H1 (cell line): Measurements from ENCODE around the gene CXXC5. TPM values are rescaled to one million over a fixed set of nuclear protein-coding genes. Genes with fewer than 3 reads are reported as not detected.
A peak's percentile ranks its signal among the peaks of the same experiment; 100 is the strongest.

Source experiments
- CTCF ChIA-PET: fragments of 300-600 bp; sonication (Branson Sonifier 250); formaldehyde crosslinking; loops from one replicate; lab custom pipeline; 2021; ENCODE audit not compliant: partially characterized antibody; lab: Charles Lee
- POLR2A ChIA-PET: fragments of 300-600 bp; sonication (Branson Sonifier 250); formaldehyde crosslinking; loops from one replicate; lab custom pipeline; 2021; ENCODE audit warnings: inconsistent platforms; ENCODE audit not compliant: partially characterized antibody; lab: Charles Lee
- DNase-seq, 2 experiments: peaks; one replicate each; pipeline versions ENCODE4 v3.0.0 to v3.0.0-alpha.2; 2010 to 2022; ENCODE audit warnings: low spot score in 2 of 2, low read depth in 1 of 2, mixed read lengths in 1 of 2
- FAIRE-seq: peaks from 2 replicates; lab custom pipeline; 2011; peaks lifted over from hg19 to GRCh38; lab: Jason Lieb, UNC
- H2AFZ ChIP-seq: 2 replicates; pipeline ENCODE4 v1.8.1; 2012; ENCODE audit warnings: low read length, inconsistent platforms
- H2AK5ac ChIP-seq: 2 replicates; pipeline ENCODE4 v1.6.1; 2013; ENCODE audit warnings: low read depth, low read length
- H2BK120ac ChIP-seq: replicated peaks from 2 replicates; pipeline ENCODE3; 2013; ENCODE audit warnings: low read depth, low read length, inconsistent platforms
- H2BK12ac ChIP-seq: 2 replicates; pipeline ENCODE4 v1.6.1; 2013; ENCODE audit warnings: low read depth, low read length
- H2BK15ac ChIP-seq: 2 replicates; pipeline ENCODE4 v1.6.1; 2013; ENCODE audit warnings: low read length
- H2BK20ac ChIP-seq: 2 replicates; pipeline ENCODE4 v1.6.1; 2013; ENCODE audit warnings: low read length
- H2BK5ac ChIP-seq: 2 replicates; pipeline ENCODE4 v1.6.1; 2013; ENCODE audit warnings: low read depth, low read length
- H3K14ac ChIP-seq: 2 replicates; pipeline ENCODE4 v1.6.1; 2013; ENCODE audit warnings: inconsistent platforms; ENCODE audit not compliant: insufficient read length
- H3K18ac ChIP-seq: 2 replicates; pipeline ENCODE4 v1.6.1; 2013; ENCODE audit warnings: low read length; ENCODE audit errors: extremely low read depth
- H3K23ac ChIP-seq: 2 replicates; pipeline ENCODE4 v1.6.1; 2013; ENCODE audit warnings: inconsistent platforms; ENCODE audit not compliant: insufficient read length
- H3K23me2 ChIP-seq: 2 replicates; pipeline ENCODE4 v1.6.1; 2013; ENCODE audit warnings: low read depth, low read length
- H3K27ac ChIP-seq: 2 replicates; pipeline ENCODE4 v1.6.1; 2011; ENCODE audit warnings: low read depth, low read length, inconsistent platforms
- H3K27me3 ChIP-seq, 4 experiments: replicated peaks in 1 of 4; 1 replicate in 1 of 4; 2 replicates in 3 of 4; pipeline versions ENCODE4 v1.6.1 to v1.8.1; 2011 to 2013; ENCODE audit warnings: low read length in 3 of 4, mild to moderate bottlenecking in 3 of 4, inconsistent platforms in 2 of 4, mixed read lengths in 2 of 4, moderate library complexity in 1 of 4; ENCODE audit not compliant: control insufficient read depth in 3 of 4, insufficient read depth in 3 of 4; ENCODE audit errors: extremely low read depth in 1 of 4
- H3K36me3 ChIP-seq, 4 experiments: 2 replicates each; pipeline versions ENCODE4 v1.6.1 to v1.8.1; 2011 to 2013; ENCODE audit warnings: mild to moderate bottlenecking in 4 of 4, low read length in 3 of 4, moderate library complexity in 2 of 4, control low read depth in 1 of 4, inconsistent platforms in 1 of 4; ENCODE audit not compliant: insufficient read depth in 4 of 4, control insufficient read depth in 2 of 4
- H3K4ac ChIP-seq: replicated peaks from 2 replicates; pipeline ENCODE3; 2013; ENCODE audit warnings: low read length, low read depth, mixed read lengths, inconsistent platforms; ENCODE audit not compliant: insufficient read length
- H3K4me1 ChIP-seq, 4 experiments: replicated peaks in 1 of 4; 1 replicate in 1 of 4; 2 replicates in 3 of 4; pipeline versions ENCODE4 v1.6.1 to v1.8.1; 2011 to 2013; ENCODE audit warnings: low read length in 3 of 4, inconsistent platforms in 2 of 4, mixed read lengths in 1 of 4; ENCODE audit not compliant: insufficient read depth in 4 of 4, control insufficient read depth in 3 of 4
- H3K4me2 ChIP-seq, 2 experiments: 2 replicates each; pipeline versions ENCODE4 v1.6.1 to v1.8.1; 2011 to 2013; ENCODE audit warnings: low read depth in 2 of 2, low read length in 2 of 2, control low read depth in 1 of 2, inconsistent platforms in 1 of 2, mild to moderate bottlenecking in 1 of 2; ENCODE audit not compliant: insufficient read depth in 1 of 2
- H3K4me3 ChIP-seq, 4 experiments: fragments of 200-600, 300-600 bp in 1 of 4; sonication (generic), shearing (Covaris generic), sonication (Bioruptor Twin) in 1 of 4; 2 replicates each; pipeline versions ENCODE4 v1.5.1 to v1.8.1; 2011 to 2016; ENCODE audit warnings: low read length in 4 of 4, low read depth in 3 of 4, control low read depth in 2 of 4, inconsistent platforms in 2 of 4, mild to moderate bottlenecking in 2 of 4, mixed read lengths in 1 of 4, moderate library complexity in 1 of 4; ENCODE audit not compliant: insufficient read depth in 2 of 4; ENCODE audit errors: extremely low read depth in 1 of 4
- H3K56ac ChIP-seq: replicated peaks from 2 replicates; pipeline ENCODE3; 2013; ENCODE audit warnings: low read depth, mild to moderate bottlenecking, mixed read lengths, low read length, inconsistent platforms; ENCODE audit not compliant: insufficient read length
- H3K79me1 ChIP-seq: 2 replicates; pipeline ENCODE4 v1.6.1; 2013; ENCODE audit warnings: low read depth, low read length, control low read depth
- H3K79me2 ChIP-seq, 2 experiments: 2 replicates each; pipeline versions ENCODE4 v1.6.1 to v1.8.1; 2012 to 2013; ENCODE audit warnings: low read length in 2 of 2, mild to moderate bottlenecking in 2 of 2, inconsistent platforms in 1 of 2; ENCODE audit not compliant: insufficient read depth in 2 of 2, control insufficient read depth in 1 of 2
- H3K9ac ChIP-seq, 4 experiments: replicated peaks in 1 of 4; 1 replicate in 1 of 4; 2 replicates in 3 of 4; pipeline versions ENCODE4 v1.6.1 to v1.8.1; 2011 to 2013; ENCODE audit warnings: low read depth in 3 of 4, low read length in 3 of 4, control low read depth in 2 of 4, mild to moderate bottlenecking in 2 of 4, moderate library complexity in 2 of 4, inconsistent platforms in 1 of 4; ENCODE audit errors: extremely low read depth in 1 of 4
- H3K9me3 ChIP-seq, 2 experiments: 2 replicates each; pipeline versions ENCODE4 v1.6.1 to v1.8.1; 2012 to 2013; ENCODE audit warnings: mild to moderate bottlenecking in 2 of 2, moderate library complexity in 2 of 2, control low read depth in 1 of 2, inconsistent platforms in 1 of 2, low read depth in 1 of 2, low read length in 1 of 2, mixed read lengths in 1 of 2; ENCODE audit not compliant: insufficient read depth in 2 of 2
- H4K20me1 ChIP-seq, 2 experiments: replicated peaks in 1 of 2; 2 replicates each; pipeline versions ENCODE3 to v1.8.1; 2011 to 2013; ENCODE audit warnings: inconsistent platforms in 2 of 2, low read length in 2 of 2, mild to moderate bottlenecking in 1 of 2; ENCODE audit not compliant: insufficient read depth in 2 of 2, control insufficient read depth in 1 of 2
- H4K5ac ChIP-seq: 2 replicates; pipeline ENCODE4 v1.6.1; 2013; ENCODE audit warnings: low read length, low read depth, mixed read lengths, inconsistent platforms; ENCODE audit not compliant: insufficient read length
- H4K8ac ChIP-seq: 2 replicates; pipeline ENCODE4 v1.8.0; 2013; ENCODE audit warnings: mild to moderate bottlenecking, moderate library complexity, low read length, inconsistent platforms; ENCODE audit not compliant: insufficient read depth; ENCODE audit errors: extremely low read depth
- H4K91ac ChIP-seq: replicated peaks from 2 replicates; pipeline ENCODE3; 2013; ENCODE audit warnings: low read length, mixed read lengths, inconsistent platforms; ENCODE audit not compliant: insufficient read length
- POLR2A ChIP-seq, 2 experiments: IDR thresholded peaks; 1 replicate in 1 of 2; 2 replicates in 1 of 2; pipeline ENCODE4 v1.6.1; 2011; ENCODE audit warnings: low read depth in 2 of 2, low read length in 2 of 2, mild to moderate bottlenecking in 2 of 2; ENCODE audit errors: control extremely low read depth in 1 of 2
- TCF12 ChIP-seq: IDR thresholded peaks from 2 replicates; pipeline ENCODE4 v1.6.1; 2011; ENCODE audit warnings: low read depth, mild to moderate bottlenecking, low read length
- WGBS, 2 experiments: shearing (Covaris generic) in 1 of 2; methylation state at CpG; one replicate each; pipeline versions ENCODE4 v1.1.6 to v1.1.7; 2013 to 2015; ENCODE audit warnings: low lambda C conversion rate in 2 of 2, mixed read lengths in 2 of 2, inconsistent platforms in 1 of 2, low coverage in 1 of 2, missing lambda C conversion rate in 1 of 2; ENCODE audit not compliant: insufficient replicate concordance in 2 of 2, insufficient coverage in 1 of 2, insufficient read length in 1 of 2; ENCODE audit errors: extremely low coverage in 1 of 2, missing lambda C conversion rate in 1 of 2; 5-methylcytosine and 5-hydroxymethylcytosine counted together
- polyA plus RNA-seq, 7 experiments: library from polyadenylated mRNA; depleted of rRNA in 3 of 7; stranded (reverse) in 5 of 7; unstranded in 2 of 7; fragments of >200 nt in 5 of 7; fragments of 200-250 nt in 2 of 7; gene quantifications; 1 replicate in 5 of 7; 2 replicates in 1 of 7; 4 replicates in 1 of 7; pipeline versions ENCODE4 v1.2.1 to v1.2.3, GENCODE V29; 2011 to 2013; ENCODE audit warnings: missing spikeins in 2 of 7, mixed read lengths in 2 of 7
- total RNA-seq: library from RNA; stranded (reverse); fragmentation: NEBNext Ultra II Directional; extraction: Animal tissue kit (Norgen Biotek cat#: 25700); gene quantifications from 2 replicates; pipeline ENCODE4 v1.2.1, GENCODE V29; 2021

Gene CXXC5
- total and polyA plus RNA-seq, 2 of the 8 experiments (the other 6 are each of a cell fraction or from before 2014, with no cell fraction given) = 61.4 to 74.0 TPM

GRCh38 chr5:139677736-139678613, 29.8 kb downstream of the CXXC5 start:
- Histone ChIP-seq H3K27ac (no peak overlapping the region), H3K9me3 (no peaks in the 10 kb centered on the region), H3K23ac (no peak overlapping the region), H3K4me2 (no peak overlapping the region; a peak in 1 of 4 replicates), H4K5ac (no peak overlapping the region), H2BK20ac (no peak overlapping the region; the same call in 1 of the 2 replicates), H2BK12ac (no peak overlapping the region), H3K9ac (no peak overlapping the region), H2BK120ac (no peak overlapping the region), H3K4me1 (peaks cover 3 to 36% (median 19%) of the 10 kb centered on the region in 4 experiments), H3K36me3 (peaks cover 2 to 12% (median 10%) of the 10 kb centered on the region in 4 experiments; a peak in 5 of 8 replicates), H3K18ac (no peak overlapping the region; the same call in 1 of the 2 replicates), H2AFZ (no peak overlapping the region), H3K56ac (no peak overlapping the region), H3K23me2 (no peaks in the 10 kb centered on the region), H3K79me1 (peaks cover 34% of the 10 kb centered on the region), H2AK5ac (no peak overlapping the region)
- no peak for FAIRE-seq
- no peak for DNase-seq
- 81% methylated on average over 22 of the region's 22 CpGs; no CpG with 5 or more reads in 1 of the 2 experiments for WGBS, 2 experiments
- POLR2A ChIA-PET = interaction anchor here (0.8 to 2.6 kb wide), 12 partner anchors 11 to 45 kb away, joined by 3 to 10 read pairs (median 5); partner anchors contain the start of gene CXXC5
- no peak for TF ChIP-seq POLR2A (IDR thresholded peaks at IDR 0.05; ENCODE audit: control extremely low read depth in 1 of 2, low read depth in 2 of 2, low read length in 2 of 2)
- no peak for TF ChIP-seq TCF12
- TF ChIP-seq, all 59 proteins: peak for 0
- H2BK15ac ChIP-seq = no peak overlapping the region
- no peak overlapping the region for H4K91ac ChIP-seq
- H3K14ac ChIP-seq = no peak overlapping the region
- H3K4ac ChIP-seq = no peak overlapping the region
- no peak overlapping the region; the same call in 1 of the 2 replicates for H4K8ac ChIP-seq
- no peaks in the 10 kb centered on the region for H3K27me3 ChIP-seq
- H3K79me2 ChIP-seq = peaks cover 0 to 48% of the 10 kb centered on the region in 2 experiments; a peak in 2 of 4 replicates
- CTCF ChIA-PET = interaction anchor here (1.0 to 17.2 kb wide), 19 partner anchors 8 to 241 kb away, joined by 3 to 171 read pairs (median 5); no protein-coding TSS in a partner anchor
- peaks cover 34 to 53% of the 10 kb centered on the region in 2 experiments for H4K20me1 ChIP-seq
- no peak overlapping the region for H3K4me3 ChIP-seq
- 0 out of 2 replicates have a peak overlapping the region, but pooled peaks have one; percentile 4 for H2BK5ac ChIP-seq
